HepG2 (cell line): ENCODE results near the gene HINFP. TPM values are rescaled to one million over a fixed set of nuclear protein-coding genes. Genes with fewer than 3 reads are reported as not detected.

Experiments used
- ATF7-NPFF ChIP-seq: sonication (generic); formaldehyde crosslinking; IDR thresholded peaks from 2 replicates; pipeline ENCODE4 v1.8.1; 2023; ENCODE audit warnings: mild to moderate bottlenecking, low read depth, missing genetic modification reagents, moderate library complexity
- EEA1 ChIP-seq: sonication (generic); formaldehyde crosslinking; IDR thresholded peaks from 2 replicates; pipeline ENCODE4 v1.5.1; 2020; ENCODE audit warnings: mild to moderate bottlenecking, missing genetic modification reagents, borderline replicate concordance
- FOSL2 ChIP-seq: sonication (generic); formaldehyde crosslinking; IDR thresholded peaks from 2 replicates; pipeline ENCODE4 v1.4.0; 2020; ENCODE audit warnings: missing genetic modification reagents
- IRF2 ChIP-seq: IDR thresholded peaks from 2 replicates; pipeline ENCODE4 v1.6.1; 2018; ENCODE audit warnings: missing genetic modification reagents, missing compliant biosample characterization
- MAFG ChIP-seq: sonication (generic); formaldehyde crosslinking; IDR thresholded peaks from 2 replicates; pipeline ENCODE4 v1.5.1; 2020; ENCODE audit warnings: mild to moderate bottlenecking, missing genetic modification reagents
- NR1H2 ChIP-seq: sonication (generic); formaldehyde crosslinking; IDR thresholded peaks from 2 replicates; pipeline ENCODE4 v1.8.1; 2022; ENCODE audit warnings: low read depth, missing genetic modification reagents, borderline replicate concordance
- NR2F2 ChIP-seq: IDR thresholded peaks from 2 replicates; pipeline ENCODE4 v1.6.1; 2012; ENCODE audit warnings: low read depth, inconsistent platforms, borderline replicate concordance
- RARA ChIP-seq: IDR thresholded peaks from 2 replicates; pipeline ENCODE4 v1.6.1; 2016; ENCODE audit warnings: missing genetic modification reagents, missing compliant biosample characterization
- REPIN1 ChIP-seq: sonication (generic); formaldehyde crosslinking; IDR thresholded peaks from 2 replicates; pipeline ENCODE4 v1.8.0; 2022; ENCODE audit warnings: missing genetic modification reagents, low read depth, mild to moderate bottlenecking, borderline replicate concordance
- SALL1 ChIP-seq: sonication (generic); formaldehyde crosslinking; IDR thresholded peaks from 2 replicates; pipeline ENCODE4 v1.8.0; 2022; ENCODE audit warnings: mild to moderate bottlenecking, missing genetic modification reagents
- SSRP1 ChIP-seq: IDR thresholded peaks from 2 replicates; pipeline ENCODE4 v1.6.1; 2016; ENCODE audit warnings: control low read depth
- ZBTB3 ChIP-seq: sonication (generic); formaldehyde crosslinking; IDR thresholded peaks from 2 replicates; pipeline ENCODE4 v1.4.0; 2020; ENCODE audit warnings: low read depth, mild to moderate bottlenecking, moderate library complexity, missing genetic modification reagents, borderline replicate concordance
- ZNF180 ChIP-seq: sonication (generic); formaldehyde crosslinking; IDR thresholded peaks from 2 replicates; pipeline ENCODE4 v1.4.0; 2020; ENCODE audit warnings: low read depth, missing genetic modification reagents, borderline replicate concordance
- ZNF256 ChIP-seq: sonication (generic); formaldehyde crosslinking; conservative IDR thresholded peaks from 2 replicates; pipeline ENCODE4 v1.4.0; 2020; ENCODE audit warnings: missing genetic modification reagents
- ZNF354B ChIP-seq: sonication (generic); formaldehyde crosslinking; IDR thresholded peaks from 2 replicates; pipeline ENCODE4 v1.8.0; 2022; ENCODE audit warnings: mild to moderate bottlenecking, missing genetic modification reagents
- ZNF383 ChIP-seq: sonication (generic); formaldehyde crosslinking; IDR thresholded peaks from 2 replicates; pipeline ENCODE4 v1.4.0; 2020; ENCODE audit warnings: missing genetic modification reagents, mild to moderate bottlenecking, borderline replicate concordance
- ZNF891 ChIP-seq: sonication (generic); formaldehyde crosslinking; IDR thresholded peaks from 2 replicates; pipeline ENCODE4 v1.5.0; 2020; ENCODE audit warnings: mild to moderate bottlenecking, missing genetic modification reagents
- ZZZ3 ChIP-seq: sonication (generic); formaldehyde crosslinking; IDR thresholded peaks from 2 replicates; pipeline ENCODE4 v1.4.0; 2020; ENCODE audit warnings: missing genetic modification reagents, mild to moderate bottlenecking, borderline replicate concordance
- polyA plus RNA-seq, 8 experiments: library from polyadenylated mRNA; depleted of rRNA in 3 of 8; stranded (reverse) in 7 of 8; unstranded in 1 of 8; fragments of >200 nt; fragmentation: Illumina TruSeq in 4 of 8; extraction: Trizol in 4 of 8; gene quantifications; 2 replicates each; pipeline versions ENCODE4 v1.2.1 to v1.2.3, GENCODE V29; 2011 to 2016; ENCODE audit warnings: low read depth in 4 of 8, missing spikeins in 1 of 8, mixed read lengths in 1 of 8; ENCODE audit not compliant: insufficient read depth in 1 of 8
- total RNA-seq, 5 experiments: library from RNA; depleted of rRNA; stranded (reverse); fragments of >200 nt; fragmentation: Illumina TruSeq; extraction: Trizol; gene quantifications; 2 replicates each; pipeline ENCODE4 v1.2.3, GENCODE V29; 2016; ENCODE audit warnings: low read depth in 1 of 5
- TF ChIP-seq, protein P1 (sequence below): sonication (generic); formaldehyde crosslinking; IDR thresholded peaks from 2 replicates; pipeline ENCODE4 v1.5.0; 2020; ENCODE audit warnings: mild to moderate bottlenecking, missing genetic modification reagents, moderate library complexity
- TF ChIP-seq, protein P2 (sequence below): sonication (generic); formaldehyde crosslinking; IDR thresholded peaks from 2 replicates; pipeline ENCODE4 v1.9.0; 2021; ENCODE audit warnings: missing genetic modification reagents, borderline replicate concordance
- TF ChIP-seq, protein P3 (sequence below): sonication (generic); formaldehyde crosslinking; IDR thresholded peaks from 2 replicates; pipeline ENCODE4 v1.5.0; 2020; ENCODE audit warnings: mild to moderate bottlenecking, missing genetic modification reagents
- TF ChIP-seq, protein P4 (sequence below): sonication (generic); formaldehyde crosslinking; IDR thresholded peaks from 2 replicates; pipeline ENCODE4 v1.4.0; 2020; ENCODE audit warnings: missing genetic modification reagents, borderline replicate concordance

Gene HINFP
- total and polyA plus RNA-seq, 2 of the 13 experiments (the other 11 are each of a cell fraction or from before 2014, with no cell fraction given) = 15.1 to 21.4 TPM

GRCh38 chr11:119095066-119095880, 26.1 kb upstream of the HINFP start (continued):
- TF ChIP-seq ZNF383 (CRISPR knock-in tag) = no peak
- TF ChIP-seq ZZZ3 = peak; percentile 33; the same call in 1 of the 2 replicates
- peak; percentile 82; the same call in 1 of the 2 replicates for TF ChIP-seq ATF7-NPFF
- peak; percentile 93; the same call in 1 of the 2 replicates for TF ChIP-seq ZNF354B (CRISPR knock-in tag)
- TF ChIP-seq SSRP1 (CRISPR knock-in tag) = no peak
- TF ChIP-seq ZNF891 (CRISPR knock-in tag) = peak; percentile 98
- TF ChIP-seq, protein P1, sequence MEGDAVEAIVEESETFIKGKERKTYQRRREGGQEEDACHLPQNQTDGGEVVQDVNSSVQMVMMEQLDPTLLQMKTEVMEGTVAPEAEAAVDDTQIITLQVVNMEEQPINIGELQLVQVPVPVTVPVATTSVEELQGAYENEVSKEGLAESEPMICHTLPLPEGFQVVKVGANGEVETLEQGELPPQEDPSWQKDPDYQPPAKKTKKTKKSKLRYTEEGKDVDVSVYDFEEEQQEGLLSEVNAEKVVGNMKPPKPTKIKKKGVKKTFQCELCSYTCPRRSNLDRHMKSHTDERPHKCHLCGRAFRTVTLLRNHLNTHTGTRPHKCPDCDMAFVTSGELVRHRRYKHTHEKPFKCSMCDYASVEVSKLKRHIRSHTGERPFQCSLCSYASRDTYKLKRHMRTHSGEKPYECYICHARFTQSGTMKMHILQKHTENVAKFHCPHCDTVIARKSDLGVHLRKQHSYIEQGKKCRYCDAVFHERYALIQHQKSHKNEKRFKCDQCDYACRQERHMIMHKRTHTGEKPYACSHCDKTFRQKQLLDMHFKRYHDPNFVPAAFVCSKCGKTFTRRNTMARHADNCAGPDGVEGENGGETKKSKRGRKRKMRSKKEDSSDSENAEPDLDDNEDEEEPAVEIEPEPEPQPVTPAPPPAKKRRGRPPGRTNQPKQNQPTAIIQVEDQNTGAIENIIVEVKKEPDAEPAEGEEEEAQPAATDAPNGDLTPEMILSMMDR (CRISPR knock-in tag) = peak; percentile 44
- TF ChIP-seq NR2F2 = no peak
- TF ChIP-seq, protein P2, sequence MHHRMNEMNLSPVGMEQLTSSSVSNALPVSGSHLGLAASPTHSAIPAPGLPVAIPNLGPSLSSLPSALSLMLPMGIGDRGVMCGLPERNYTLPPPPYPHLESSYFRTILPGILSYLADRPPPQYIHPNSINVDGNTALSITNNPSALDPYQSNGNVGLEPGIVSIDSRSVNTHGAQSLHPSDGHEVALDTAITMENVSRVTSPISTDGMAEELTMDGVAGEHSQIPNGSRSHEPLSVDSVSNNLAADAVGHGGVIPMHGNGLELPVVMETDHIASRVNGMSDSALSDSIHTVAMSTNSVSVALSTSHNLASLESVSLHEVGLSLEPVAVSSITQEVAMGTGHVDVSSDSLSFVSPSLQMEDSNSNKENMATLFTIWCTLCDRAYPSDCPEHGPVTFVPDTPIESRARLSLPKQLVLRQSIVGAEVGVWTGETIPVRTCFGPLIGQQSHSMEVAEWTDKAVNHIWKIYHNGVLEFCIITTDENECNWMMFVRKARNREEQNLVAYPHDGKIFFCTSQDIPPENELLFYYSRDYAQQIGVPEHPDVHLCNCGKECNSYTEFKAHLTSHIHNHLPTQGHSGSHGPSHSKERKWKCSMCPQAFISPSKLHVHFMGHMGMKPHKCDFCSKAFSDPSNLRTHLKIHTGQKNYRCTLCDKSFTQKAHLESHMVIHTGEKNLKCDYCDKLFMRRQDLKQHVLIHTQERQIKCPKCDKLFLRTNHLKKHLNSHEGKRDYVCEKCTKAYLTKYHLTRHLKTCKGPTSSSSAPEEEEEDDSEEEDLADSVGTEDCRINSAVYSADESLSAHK = no peak
- peak; percentile 63; the same call in 1 of the 2 replicates for TF ChIP-seq ZBTB3 (CRISPR knock-in tag)
- TF ChIP-seq, protein P3, sequence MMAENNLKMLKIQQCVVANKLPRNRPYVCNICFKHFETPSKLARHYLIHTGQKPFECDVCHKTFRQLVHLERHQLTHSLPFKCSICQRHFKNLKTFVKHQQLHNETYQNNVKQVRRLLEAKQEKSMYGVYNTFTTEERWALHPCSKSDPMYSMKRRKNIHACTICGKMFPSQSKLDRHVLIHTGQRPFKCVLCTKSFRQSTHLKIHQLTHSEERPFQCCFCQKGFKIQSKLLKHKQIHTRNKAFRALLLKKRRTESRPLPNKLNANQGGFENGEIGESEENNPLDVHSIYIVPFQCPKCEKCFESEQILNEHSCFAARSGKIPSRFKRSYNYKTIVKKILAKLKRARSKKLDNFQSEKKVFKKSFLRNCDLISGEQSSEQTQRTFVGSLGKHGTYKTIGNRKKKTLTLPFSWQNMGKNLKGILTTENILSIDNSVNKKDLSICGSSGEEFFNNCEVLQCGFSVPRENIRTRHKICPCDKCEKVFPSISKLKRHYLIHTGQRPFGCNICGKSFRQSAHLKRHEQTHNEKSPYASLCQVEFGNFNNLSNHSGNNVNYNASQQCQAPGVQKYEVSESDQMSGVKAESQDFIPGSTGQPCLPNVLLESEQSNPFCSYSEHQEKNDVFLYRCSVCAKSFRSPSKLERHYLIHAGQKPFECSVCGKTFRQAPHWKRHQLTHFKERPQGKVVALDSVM (CRISPR knock-in tag) = peak; percentile 72
- TF ChIP-seq SALL1 = peak; percentile 87
- TF ChIP-seq ZNF180 (CRISPR knock-in tag) = peak; percentile 84; the same call in 1 of the 2 replicates
- TF ChIP-seq, protein P4, sequence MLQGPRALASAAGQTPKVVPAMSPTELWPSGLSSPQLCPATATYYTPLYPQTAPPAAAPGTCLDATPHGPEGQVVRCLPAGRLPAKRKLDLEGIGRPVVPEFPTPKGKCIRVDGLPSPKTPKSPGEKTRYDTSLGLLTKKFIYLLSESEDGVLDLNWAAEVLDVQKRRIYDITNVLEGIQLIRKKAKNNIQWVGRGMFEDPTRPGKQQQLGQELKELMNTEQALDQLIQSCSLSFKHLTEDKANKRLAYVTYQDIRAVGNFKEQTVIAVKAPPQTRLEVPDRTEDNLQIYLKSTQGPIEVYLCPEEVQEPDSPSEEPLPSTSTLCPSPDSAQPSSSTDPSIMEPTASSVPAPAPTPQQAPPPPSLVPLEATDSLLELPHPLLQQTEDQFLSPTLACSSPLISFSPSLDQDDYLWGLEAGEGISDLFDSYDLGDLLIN (CRISPR knock-in tag) = peak; percentile 95
- TF ChIP-seq NR1H2 (CRISPR knock-in tag) = no peak; the same call in 1 of the 2 replicates
- TF ChIP-seq REPIN1 (CRISPR knock-in tag) = peak; percentile 91
- 0 out of 2 replicates have a peak, but pooled peaks have one; percentile 13 for TF ChIP-seq RARA
- peak; percentile 82; the same call in 1 of the 2 replicates for TF ChIP-seq ZNF256 (CRISPR knock-in tag)
- no peak for TF ChIP-seq MAFG (CRISPR knock-in tag)
- TF ChIP-seq EEA1 (CRISPR knock-in tag) = peak; percentile 83; the same call in 1 of the 2 replicates
- TF ChIP-seq IRF2 = peak; percentile 44; the same call in 1 of the 2 replicates
- peak; percentile 28 for TF ChIP-seq FOSL2 (CRISPR knock-in tag)
